ENCODE data around the gene ATP9B.

The ATP9B gene

GRCh38 chr18:79366177-79367094 lies 297.2 kb downstream of the ATP9B start:
- Histone ChIP-seq H3K36me3 (ENCODE audit: insufficient read depth, insufficient read length, low read length) (peaks cover 12% of the 10 kb centered on the region), H3K27me3 (ENCODE audit: insufficient read depth, insufficient read length) (no peaks in the 10 kb centered on the region), H3K4me3 (ENCODE audit: insufficient read length, low read depth) (no peak overlapping the region), H3K4me1 (ENCODE audit: insufficient read depth, insufficient read length) (no peaks in the 10 kb centered on the region), H3K9me3 (ENCODE audit: insufficient read depth, low read length) (no peaks in the 10 kb centered on the region), H3K9ac (ENCODE audit: insufficient read length, low read depth) (no peak overlapping the region)
- no peak for DNase-seq (ENCODE audit: low read depth, low spot score)
- TF ChIP-seq YY1 (IDR thresholded peaks at IDR 0.05; ENCODE audit: insufficient read depth, insufficient read length) (no peak), SUZ12 (IDR thresholded peaks at IDR 0.05; ENCODE audit: extremely low read depth, insufficient read depth, insufficient read length) (no peak), ZNF274 (IDR thresholded peaks at IDR 0.05; ENCODE audit: low read depth, low read length) (no peak)

- Histone ChIP-seq H3K9ac (ENCODE audit: insufficient read length, low read depth) (no peak overlapping the region), H3K9me3 (ENCODE audit: insufficient read depth, low read length) (no peaks in the 10 kb centered on the region), H3K36me3 (ENCODE audit: insufficient read depth, insufficient read length, low read length) (peaks cover 9% of the 10 kb centered on the region), H3K27me3 (ENCODE audit: insufficient read depth, insufficient read length) (no peaks in the 10 kb centered on the region), H3K4me3 (ENCODE audit: insufficient read length, low read depth) (no peak overlapping the region), H3K4me1 (ENCODE audit: insufficient read depth, insufficient read length) (no peaks in the 10 kb centered on the region)
- no peak for TF ChIP-seq ZNF274 (IDR thresholded peaks at IDR 0.05; ENCODE audit: low read depth, low read length)
- no peak for TF ChIP-seq YY1 (IDR thresholded peaks at IDR 0.05; ENCODE audit: insufficient read depth, insufficient read length)
- no peak for TF ChIP-seq SUZ12 (IDR thresholded peaks at IDR 0.05; ENCODE audit: extremely low read depth, insufficient read depth, insufficient read length)
- no peak for DNase-seq (ENCODE audit: low read depth, low spot score)
Observed at GRCh38 chr18:79367480-79367879, 298.3 kb downstream of the ATP9B start.

- H3K36me3 ChIP-seq (ENCODE audit: insufficient read depth, insufficient read length, low read length): peaks cover 9% of the 10 kb centered on the region
- H3K9ac ChIP-seq (ENCODE audit: insufficient read length, low read depth): no peak overlapping the region
- no peaks in the 10 kb centered on the region for H3K9me3 ChIP-seq (ENCODE audit: insufficient read depth, low read length)
- no peaks in the 10 kb centered on the region for H3K4me1 ChIP-seq (ENCODE audit: insufficient read depth, insufficient read length)
- no peak for DNase-seq (ENCODE audit: low read depth, low spot score)
- no peak overlapping the region for H3K4me3 ChIP-seq (ENCODE audit: insufficient read length, low read depth)
- no peaks in the 10 kb centered on the region for H3K27me3 ChIP-seq (ENCODE audit: insufficient read depth, insufficient read length)
- TF ChIP-seq SUZ12 (IDR thresholded peaks at IDR 0.05; ENCODE audit: extremely low read depth, insufficient read depth, insufficient read length) (no peak), YY1 (IDR thresholded peaks at IDR 0.05; ENCODE audit: insufficient read depth, insufficient read length) (no peak), ZNF274 (IDR thresholded peaks at IDR 0.05; ENCODE audit: low read depth, low read length) (no peak)
Observed at GRCh38 chr18:79367989-79368388, 298.8 kb downstream of the ATP9B start.

GRCh38 chr18:79368681-79369080 lies 299.5 kb downstream of the ATP9B start:
- H3K27me3 ChIP-seq (ENCODE audit: insufficient read depth, insufficient read length): no peaks in the 10 kb centered on the region
- no peak for DNase-seq (ENCODE audit: low read depth, low spot score)
- no peak overlapping the region for H3K4me3 ChIP-seq (ENCODE audit: insufficient read length, low read depth)
- TF ChIP-seq SUZ12 (IDR thresholded peaks at IDR 0.05; ENCODE audit: extremely low read depth, insufficient read depth, insufficient read length) (no peak), YY1 (IDR thresholded peaks at IDR 0.05; ENCODE audit: insufficient read depth, insufficient read length) (no peak)
- no peaks in the 10 kb centered on the region for H3K4me1 ChIP-seq (ENCODE audit: insufficient read depth, insufficient read length)
- H3K9me3 ChIP-seq (ENCODE audit: insufficient read depth, low read length): no peaks in the 10 kb centered on the region
- H3K9ac ChIP-seq (ENCODE audit: insufficient read length, low read depth): no peak overlapping the region
- H3K36me3 ChIP-seq (ENCODE audit: insufficient read depth, insufficient read length, low read length): peaks cover 9% of the 10 kb centered on the region

- H3K36me3 ChIP-seq (ENCODE audit: insufficient read depth, insufficient read length, low read length): peaks cover 4% of the 10 kb centered on the region
- H3K4me3 ChIP-seq (ENCODE audit: insufficient read length, low read depth): no peak overlapping the region
- no peak for DNase-seq (ENCODE audit: low read depth, low spot score)
- no peaks in the 10 kb centered on the region for H3K4me1 ChIP-seq (ENCODE audit: insufficient read depth, insufficient read length)
- no peak overlapping the region for H3K9ac ChIP-seq (ENCODE audit: insufficient read length, low read depth)
- TF ChIP-seq SUZ12 (IDR thresholded peaks at IDR 0.05; ENCODE audit: extremely low read depth, insufficient read depth, insufficient read length): no peak
- no peak for TF ChIP-seq YY1 (IDR thresholded peaks at IDR 0.05; ENCODE audit: insufficient read depth, insufficient read length)
- TF ChIP-seq ZNF274 (IDR thresholded peaks at IDR 0.05; ENCODE audit: low read depth, low read length): no peak
- H3K27me3 ChIP-seq (ENCODE audit: insufficient read depth, insufficient read length): no peaks in the 10 kb centered on the region
- no peaks in the 10 kb centered on the region for H3K9me3 ChIP-seq (ENCODE audit: insufficient read depth, low read length)
Observed at GRCh38 chr18:79371561-79372121, 302.4 kb downstream of the ATP9B start.

- Histone ChIP-seq H3K4me3 (ENCODE audit: insufficient read length, low read depth) (no peak overlapping the region), H3K4me1 (ENCODE audit: insufficient read depth, insufficient read length) (no peaks in the 10 kb centered on the region), H3K9me3 (ENCODE audit: insufficient read depth, low read length) (no peaks in the 10 kb centered on the region), H3K27me3 (ENCODE audit: insufficient read depth, insufficient read length) (no peaks in the 10 kb centered on the region), H3K36me3 (ENCODE audit: insufficient read depth, insufficient read length, low read length) (peaks cover 8% of the 10 kb centered on the region), H3K9ac (ENCODE audit: insufficient read length, low read depth) (no peak overlapping the region)
- no peak for TF ChIP-seq ZNF274 (IDR thresholded peaks at IDR 0.05; ENCODE audit: low read depth, low read length)
- no peak for DNase-seq (ENCODE audit: low read depth, low spot score)
Observed at GRCh38 chr18:79372461-79372860, 303.3 kb downstream of the ATP9B start.

- no peak overlapping the region for H3K9ac ChIP-seq (ENCODE audit: insufficient read length, low read depth)
- no peaks in the 10 kb centered on the region for H3K27me3 ChIP-seq (ENCODE audit: insufficient read depth, insufficient read length)
- H3K4me3 ChIP-seq (ENCODE audit: insufficient read length, low read depth): no peak overlapping the region
- no peaks in the 10 kb centered on the region for H3K9me3 ChIP-seq (ENCODE audit: insufficient read depth, low read length)
- peaks cover 9% of the 10 kb centered on the region for H3K36me3 ChIP-seq (ENCODE audit: insufficient read depth, insufficient read length, low read length)
- no peak for DNase-seq (ENCODE audit: low read depth, low spot score)
- TF ChIP-seq YY1 (IDR thresholded peaks at IDR 0.05; ENCODE audit: insufficient read depth, insufficient read length): no peak
- no peak for TF ChIP-seq ZNF274 (IDR thresholded peaks at IDR 0.05; ENCODE audit: low read depth, low read length)
- TF ChIP-seq SUZ12 (IDR thresholded peaks at IDR 0.05; ENCODE audit: extremely low read depth, insufficient read depth, insufficient read length): no peak
- H3K4me1 ChIP-seq (ENCODE audit: insufficient read depth, insufficient read length): no peaks in the 10 kb centered on the region
Observed at GRCh38 chr18:79372991-79373390, 303.8 kb downstream of the ATP9B start.
